ENCODE data around the gene SCGB1D1. TPM values are rescaled to one million over a fixed set of nuclear protein-coding genes. Genes with fewer than 3 reads are reported as not detected.

SCGB1D1 gene
- total and polyA plus RNA-seq, 10 of the 15 experiments (the other 5 are each of a cell fraction or from before 2014, with no cell fraction given), result not detected

DNA sequence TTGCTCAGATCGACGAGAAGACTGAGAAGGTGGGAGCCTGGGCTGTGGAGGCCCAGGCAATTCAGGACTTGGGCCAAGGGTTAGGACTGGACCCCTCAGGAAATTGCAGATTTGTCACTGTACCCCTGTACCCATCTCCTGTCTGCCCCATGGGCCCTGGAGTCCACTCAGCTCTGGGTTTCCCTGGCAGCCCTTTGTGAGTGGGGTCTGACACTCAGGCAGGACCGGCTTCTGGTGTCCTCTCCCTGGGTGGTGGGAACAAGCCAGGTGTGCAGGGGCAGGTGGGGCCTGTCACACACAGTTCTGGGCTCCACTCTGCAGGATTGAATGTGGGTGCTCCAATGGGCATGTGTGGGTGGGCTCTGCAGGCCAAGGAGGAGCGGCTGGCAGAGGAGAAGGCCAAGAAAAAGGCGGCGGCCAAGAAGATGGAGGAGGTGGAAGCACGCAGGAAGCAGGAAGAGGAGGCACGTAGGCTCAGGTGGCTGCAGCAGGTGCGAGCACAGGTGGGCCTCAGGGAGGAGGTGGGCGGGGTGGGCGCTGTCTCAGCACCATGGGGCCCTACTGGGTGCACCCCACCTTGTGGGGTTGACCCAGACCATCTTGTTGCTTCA lies 44.6 kb upstream of the SCGB1D1 start:
- ChIA-PET POLR2A (no interaction called here), CTCF (no interaction called here), RAD21 (ENCODE audit: unreplicated experiment) (no interaction called here), SMC1A (ENCODE audit: uncharacterized antibody, unreplicated experiment) (no interaction called here)
- whole genome bisulfite sequencing (ENCODE audit: insufficient coverage, insufficient replicate concordance, low lambda C conversion rate, missing lambda C conversion rate), result 97% methylated on average over 11 of the region's 11 CpGs
- in situ Hi-C loops (cut with MboI), result no loop called here
- no peak overlapping the region for H3K27ac ChIP-seq (ENCODE audit: control insufficient read depth, insufficient read depth)
- H3K4me2 ChIP-seq (ENCODE audit: control insufficient read depth, insufficient read depth), result no peak overlapping the region
- peaks cover 53 to 66% of the 10 kb centered on the region in 2 experiments for H3K36me3 ChIP-seq (ENCODE audit: control insufficient read depth in 2 of 2, insufficient read depth in 2 of 2, low read length in 1 of 2)
- H3K4me1 ChIP-seq (ENCODE audit: control insufficient read depth, insufficient read depth, low read length), result no peaks in the 10 kb centered on the region
- BruUV-seq (replicated peaks), result no TSS peak
- no peak overlapping the region for H3K4me3 ChIP-seq
- intact Hi-C loops (cut with micrococcal nuclease; ENCODE audit: unreplicated experiment), result no loop called here
- FAIRE-seq, result no peak
- ATAC-seq, result no peak
- no peak overlapping the region for H3K9ac ChIP-seq (ENCODE audit: control insufficient read depth, insufficient read depth, low read length)
- no peaks in the 10 kb centered on the region for H3K9me3 ChIP-seq (replicated peaks; ENCODE audit: control insufficient read depth, insufficient read depth, low read length)
- TF ChIP-seq BMI1 (IDR thresholded peaks at IDR 0.05; ENCODE audit: borderline replicate concordance), result no peak
- no peak for TF ChIP-seq DPF2 (IDR thresholded peaks at IDR 0.05)
- TF ChIP-seq, protein P1, sequence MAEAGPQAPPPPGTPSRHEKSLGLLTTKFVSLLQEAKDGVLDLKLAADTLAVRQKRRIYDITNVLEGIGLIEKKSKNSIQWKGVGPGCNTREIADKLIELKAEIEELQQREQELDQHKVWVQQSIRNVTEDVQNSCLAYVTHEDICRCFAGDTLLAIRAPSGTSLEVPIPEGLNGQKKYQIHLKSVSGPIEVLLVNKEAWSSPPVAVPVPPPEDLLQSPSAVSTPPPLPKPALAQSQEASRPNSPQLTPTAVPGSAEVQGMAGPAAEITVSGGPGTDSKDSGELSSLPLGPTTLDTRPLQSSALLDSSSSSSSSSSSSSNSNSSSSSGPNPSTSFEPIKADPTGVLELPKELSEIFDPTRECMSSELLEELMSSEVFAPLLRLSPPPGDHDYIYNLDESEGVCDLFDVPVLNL (IDR thresholded peaks at IDR 0.05; ENCODE audit: low read depth, low read length), result no peak
- no peak for TF ChIP-seq ESRRA (IDR thresholded peaks at IDR 0.05; ENCODE audit: low read length)
- no peak for TF ChIP-seq BHLHE40 (IDR thresholded peaks at IDR 0.05; ENCODE audit: borderline replicate concordance in 1 of 2, low read depth in 2 of 2, low read length in 1 of 2)
- TF ChIP-seq ASH2L (IDR thresholded peaks at IDR 0.05; ENCODE audit: borderline replicate concordance, low read depth), result no peak
- no peak for TF ChIP-seq JUND (IDR thresholded peaks at IDR 0.05; ENCODE audit: low read depth, low read length)
- no peak for TF ChIP-seq RB1 (IDR thresholded peaks at IDR 0.05; ENCODE audit: borderline replicate concordance)
- TF ChIP-seq, protein P2, sequence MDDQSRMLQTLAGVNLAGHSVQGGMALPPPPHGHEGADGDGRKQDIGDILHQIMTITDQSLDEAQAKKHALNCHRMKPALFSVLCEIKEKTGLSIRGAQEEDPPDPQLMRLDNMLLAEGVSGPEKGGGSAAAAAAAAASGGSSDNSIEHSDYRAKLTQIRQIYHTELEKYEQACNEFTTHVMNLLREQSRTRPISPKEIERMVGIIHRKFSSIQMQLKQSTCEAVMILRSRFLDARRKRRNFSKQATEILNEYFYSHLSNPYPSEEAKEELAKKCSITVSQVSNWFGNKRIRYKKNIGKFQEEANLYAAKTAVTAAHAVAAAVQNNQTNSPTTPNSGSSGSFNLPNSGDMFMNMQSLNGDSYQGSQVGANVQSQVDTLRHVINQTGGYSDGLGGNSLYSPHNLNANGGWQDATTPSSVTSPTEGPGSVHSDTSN (IDR thresholded peaks at IDR 0.05; ENCODE audit: insufficient replicate concordance, low read depth, low read length), result no peak
- no peak for TF ChIP-seq NR2C2 (IDR thresholded peaks at IDR 0.05; ENCODE audit: borderline replicate concordance, control insufficient read depth, insufficient read length, low read depth)
- TF ChIP-seq BACH1 (IDR thresholded peaks at IDR 0.05; ENCODE audit: borderline replicate concordance), result no peak
- no peak for TF ChIP-seq JUNB (IDR thresholded peaks at IDR 0.05)
- no peak for TF ChIP-seq STAT3 (IDR thresholded peaks at IDR 0.05; ENCODE audit: low read depth, low read length)
- TF ChIP-seq CEBPB (IDR thresholded peaks at IDR 0.05; ENCODE audit: borderline replicate concordance in 1 of 2, low read depth in 2 of 2, low read length in 2 of 2), result no peak
- TF ChIP-seq, protein P3, sequence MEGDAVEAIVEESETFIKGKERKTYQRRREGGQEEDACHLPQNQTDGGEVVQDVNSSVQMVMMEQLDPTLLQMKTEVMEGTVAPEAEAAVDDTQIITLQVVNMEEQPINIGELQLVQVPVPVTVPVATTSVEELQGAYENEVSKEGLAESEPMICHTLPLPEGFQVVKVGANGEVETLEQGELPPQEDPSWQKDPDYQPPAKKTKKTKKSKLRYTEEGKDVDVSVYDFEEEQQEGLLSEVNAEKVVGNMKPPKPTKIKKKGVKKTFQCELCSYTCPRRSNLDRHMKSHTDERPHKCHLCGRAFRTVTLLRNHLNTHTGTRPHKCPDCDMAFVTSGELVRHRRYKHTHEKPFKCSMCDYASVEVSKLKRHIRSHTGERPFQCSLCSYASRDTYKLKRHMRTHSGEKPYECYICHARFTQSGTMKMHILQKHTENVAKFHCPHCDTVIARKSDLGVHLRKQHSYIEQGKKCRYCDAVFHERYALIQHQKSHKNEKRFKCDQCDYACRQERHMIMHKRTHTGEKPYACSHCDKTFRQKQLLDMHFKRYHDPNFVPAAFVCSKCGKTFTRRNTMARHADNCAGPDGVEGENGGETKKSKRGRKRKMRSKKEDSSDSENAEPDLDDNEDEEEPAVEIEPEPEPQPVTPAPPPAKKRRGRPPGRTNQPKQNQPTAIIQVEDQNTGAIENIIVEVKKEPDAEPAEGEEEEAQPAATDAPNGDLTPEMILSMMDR (IDR thresholded peaks at IDR 0.05 in 2 of 3, conservative IDR thresholded peaks at IDR 0.05 in 1 of 3; ENCODE audit: control insufficient read depth in 2 of 3, extremely low read depth in 1 of 3, insufficient read depth in 1 of 3, low read depth in 3 of 3, low read length in 3 of 3), result no peak
- TF ChIP-seq NR2F1 (conservative IDR thresholded peaks at IDR 0.05), result no peak
- no peaks in the 10 kb centered on the region for H3K79me2 ChIP-seq (ENCODE audit: control insufficient read depth, insufficient read depth, low read length)
- H4K20me1 ChIP-seq (ENCODE audit: control insufficient read depth, insufficient read depth), result no peaks in the 10 kb centered on the region; the same call in none of the 2 replicates
- no peak for DNase-seq (ENCODE audit: low read depth, low spot score)
- no peaks in the 10 kb centered on the region for H3K27me3 ChIP-seq (replicated peaks in 1 of 2; ENCODE audit: control insufficient read depth in 2 of 2, insufficient read depth in 2 of 2, low read length in 1 of 2)
- H2AFZ ChIP-seq (ENCODE audit: control insufficient read depth, low read depth, low read length), result no peak overlapping the region

Measured in GM12878 (cell line).